ENCODE data around the gene HOPX.
"Not testable (repeated sequence)": the region's sequence is repeated elsewhere in the genome, so short reads cannot be mapped to it uniquely, and the experiment has no call there.

The HOPX gene

GRCh38 chr4:56611501-56611900 lies 69.6 kb downstream of the HOPX start:
- no peak overlapping the region for H3K27ac ChIP-seq (ENCODE audit: low read depth, low read length)
- H3K4me3 ChIP-seq (ENCODE audit: low read depth, low read length), result no peak overlapping the region
- no peaks in the 10 kb centered on the region for H3K36me3 ChIP-seq (ENCODE audit: insufficient read depth, low read length)
- no peaks in the 10 kb centered on the region for H3K79me2 ChIP-seq (ENCODE audit: control insufficient read depth, insufficient read depth, low read length, unreplicated experiment)
- no peaks in the 10 kb centered on the region for H3K27me3 ChIP-seq (ENCODE audit: insufficient read depth, low read length)
- no peak overlapping the region for H2AFZ ChIP-seq (ENCODE audit: low read length, unreplicated experiment)
- H3K4me1 ChIP-seq (ENCODE audit: control insufficient read depth, insufficient read depth, low read length, unreplicated experiment), result peaks cover 5% of the 10 kb centered on the region

DNA sequence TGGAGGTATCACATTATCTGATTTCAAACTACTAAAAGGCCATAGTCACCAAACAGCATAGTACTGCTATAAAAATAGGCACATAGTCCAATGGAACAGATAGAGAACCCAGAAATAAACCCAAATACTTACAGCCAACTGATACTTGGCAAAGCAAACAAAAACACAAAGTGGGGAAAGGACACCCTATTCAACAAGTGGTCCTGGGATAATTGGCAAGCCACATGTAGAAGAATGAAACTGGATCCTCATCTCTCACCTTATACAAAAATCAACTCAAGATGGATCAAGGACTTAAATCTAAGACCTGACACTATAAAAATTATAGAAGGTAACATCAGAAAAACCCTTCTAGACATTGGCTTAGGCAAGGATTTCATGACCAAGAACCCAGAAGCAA lies 70.9 kb downstream of the HOPX start:
- not testable (repeated sequence) for H3K4me1 ChIP-seq (ENCODE audit: control insufficient read depth, insufficient read depth, low read length, unreplicated experiment); H3K36me3 ChIP-seq (ENCODE audit: insufficient read depth, low read length); H2AFZ ChIP-seq (ENCODE audit: low read length, unreplicated experiment); H3K27me3 ChIP-seq (ENCODE audit: insufficient read depth, low read length); H3K4me3 ChIP-seq (ENCODE audit: low read depth, low read length); H3K27ac ChIP-seq (ENCODE audit: low read depth, low read length); H3K79me2 ChIP-seq (ENCODE audit: control insufficient read depth, insufficient read depth, low read length, unreplicated experiment)

DNA sequence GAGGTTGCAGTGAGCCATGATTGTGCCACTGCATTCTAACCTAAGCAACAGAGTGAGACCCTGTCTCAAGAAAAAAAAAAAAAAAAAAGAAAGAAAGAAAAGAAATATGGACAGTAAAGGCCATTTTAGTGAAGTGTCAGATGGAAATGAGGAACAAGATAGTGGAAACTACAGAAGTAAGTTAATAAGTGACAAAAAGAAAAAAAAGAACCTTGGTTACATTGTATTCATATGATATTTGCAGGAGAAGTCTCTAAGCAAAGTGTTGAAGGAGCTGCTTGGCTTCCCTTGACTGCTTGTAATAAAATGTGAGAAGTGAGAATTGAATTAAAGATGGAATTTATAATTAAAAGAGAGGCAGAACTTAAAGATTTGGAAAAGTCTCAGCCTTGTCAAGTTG lies 73.2 kb downstream of the HOPX start:
- H3K27me3 ChIP-seq (ENCODE audit: insufficient read depth, low read length), result no peaks in the 10 kb centered on the region
- no peak overlapping the region for H2AFZ ChIP-seq (ENCODE audit: low read length, unreplicated experiment)
- no peak overlapping the region for H3K4me3 ChIP-seq (ENCODE audit: low read depth, low read length)
- no peaks in the 10 kb centered on the region for H3K4me1 ChIP-seq (ENCODE audit: control insufficient read depth, insufficient read depth, low read length, unreplicated experiment)
- H3K79me2 ChIP-seq (ENCODE audit: control insufficient read depth, insufficient read depth, low read length, unreplicated experiment), result no peaks in the 10 kb centered on the region
- no peaks in the 10 kb centered on the region for H3K36me3 ChIP-seq (ENCODE audit: insufficient read depth, low read length)
- H3K27ac ChIP-seq (ENCODE audit: low read depth, low read length), result no peak overlapping the region

- Histone ChIP-seq H3K4me1 (ENCODE audit: control insufficient read depth, insufficient read depth, low read length, unreplicated experiment) (no peaks in the 10 kb centered on the region), H3K4me3 (ENCODE audit: low read depth, low read length) (no peak overlapping the region), H3K27me3 (ENCODE audit: insufficient read depth, low read length) (no peaks in the 10 kb centered on the region)
Measured at GRCh38 chr4:56606385-56606784, 74.7 kb downstream of the HOPX start.

GRCh38 chr4:56605464-56605863 lies 75.6 kb downstream of the HOPX start:
- not testable (repeated sequence) for H3K36me3 ChIP-seq (ENCODE audit: insufficient read depth, low read length); H3K27ac ChIP-seq (ENCODE audit: low read depth, low read length); H2AFZ ChIP-seq (ENCODE audit: low read length, unreplicated experiment); H3K27me3 ChIP-seq (ENCODE audit: insufficient read depth, low read length); H3K79me2 ChIP-seq (ENCODE audit: control insufficient read depth, insufficient read depth, low read length, unreplicated experiment); H3K4me1 ChIP-seq (ENCODE audit: control insufficient read depth, insufficient read depth, low read length, unreplicated experiment); H3K4me3 ChIP-seq (ENCODE audit: low read depth, low read length)

More at GRCh38 chr4:56606385-56606784, 74.7 kb downstream of the HOPX start:
- Histone ChIP-seq H3K79me2 (ENCODE audit: control insufficient read depth, insufficient read depth, low read length, unreplicated experiment) (no peaks in the 10 kb centered on the region), H2AFZ (ENCODE audit: low read length, unreplicated experiment) (no peak overlapping the region), H3K36me3 (ENCODE audit: insufficient read depth, low read length) (no peaks in the 10 kb centered on the region), H3K27ac (ENCODE audit: low read depth, low read length) (no peak overlapping the region)

GRCh38 chr4:56603297-56603696 lies 77.8 kb downstream of the HOPX start:
- H3K4me1 ChIP-seq (ENCODE audit: control insufficient read depth, insufficient read depth, low read length, unreplicated experiment), result no peaks in the 10 kb centered on the region
- no peak overlapping the region for H2AFZ ChIP-seq (ENCODE audit: low read length, unreplicated experiment)
- no peak overlapping the region for H3K4me3 ChIP-seq (ENCODE audit: low read depth, low read length)
- no peaks in the 10 kb centered on the region for H3K79me2 ChIP-seq (ENCODE audit: control insufficient read depth, insufficient read depth, low read length, unreplicated experiment)
- H3K27ac ChIP-seq (ENCODE audit: low read depth, low read length), result no peak overlapping the region
- H3K27me3 ChIP-seq (ENCODE audit: insufficient read depth, low read length), result no peaks in the 10 kb centered on the region
- H3K36me3 ChIP-seq (ENCODE audit: insufficient read depth, low read length), result no peaks in the 10 kb centered on the region

Data from ACC112 (cell line).